ENCODE results near the gene HSPA12B.

The HSPA12B gene

GRCh38 chr20:3727401-3728021 is 5.0 kb upstream of the HSPA12B start:
- no peak overlapping the region for H3K4me3 ChIP-seq (ENCODE audit: low read length)
- DNase-seq (ENCODE audit: low read depth, low spot score): no peak

GRCh38 chr20:3728354-3728753 is 4.1 kb upstream of the HSPA12B start:
- no peak for DNase-seq (ENCODE audit: low read depth, low spot score)
- no peak overlapping the region for H3K4me3 ChIP-seq (ENCODE audit: low read length)

GRCh38 chr20:3728876-3729275 is 3.6 kb upstream of the HSPA12B start:
- DNase-seq (ENCODE audit: low read depth, low spot score): no peak
- H3K4me3 ChIP-seq (ENCODE audit: low read length): no peak overlapping the region

- no peak overlapping the region for H3K4me3 ChIP-seq (ENCODE audit: low read length)
- no peak for DNase-seq (ENCODE audit: low read depth, low spot score)
Observed at GRCh38 chr20:3729378-3729777, 3.1 kb upstream of the HSPA12B start.

GRCh38 chr20:3729811-3730540 is 2.5 kb upstream of the HSPA12B start:
- no peak overlapping the region for H3K4me3 ChIP-seq (ENCODE audit: low read length)
- no peak for DNase-seq (ENCODE audit: low read depth, low spot score)

- H3K4me3 ChIP-seq (ENCODE audit: low read length): no peak overlapping the region
- no peak for DNase-seq (ENCODE audit: low read depth, low spot score)
Observed at GRCh38 chr20:3730803-3731672, 1.4 kb upstream of the HSPA12B start.

- no peak for DNase-seq (ENCODE audit: low read depth, low spot score)
- no peak overlapping the region for H3K4me3 ChIP-seq (ENCODE audit: low read length)
Observed at GRCh38 chr20:3731944-3732326, 550 bp upstream of the HSPA12B start.

- no peak overlapping the region for H3K4me3 ChIP-seq (ENCODE audit: low read length)
Observed at GRCh38 chr20:3733119-3733995, 872 bp downstream of the HSPA12B start.

GRCh38 chr20:3734111-3734843 is 1.8 kb downstream of the HSPA12B start:
- H3K4me3 ChIP-seq (ENCODE audit: low read length): no peak overlapping the region
- no peak for DNase-seq (ENCODE audit: low read depth, low spot score)

More at GRCh38 chr20:3733119-3733995, 872 bp downstream of the HSPA12B start:
- no peak for DNase-seq (ENCODE audit: low read depth, low spot score)

- no peak for DNase-seq (ENCODE audit: low read depth, low spot score)
- no peak overlapping the region for H3K4me3 ChIP-seq (ENCODE audit: low read length)
Observed at GRCh38 chr20:3735768-3736167, 3.3 kb downstream of the HSPA12B start.

GRCh38 chr20:3738111-3739053 is 5.9 kb downstream of the HSPA12B start:
- DNase-seq (ENCODE audit: low read depth, low spot score): no peak
- H3K4me3 ChIP-seq (ENCODE audit: low read length): no peak overlapping the region

- no peak for DNase-seq (ENCODE audit: low read depth, low spot score)
- H3K4me3 ChIP-seq (ENCODE audit: low read length): no peak overlapping the region
Observed at GRCh38 chr20:3739054-3739925, 6.8 kb downstream of the HSPA12B start.

- no peak overlapping the region for H3K4me3 ChIP-seq (ENCODE audit: low read length)
- no peak for DNase-seq (ENCODE audit: low read depth, low spot score)
Observed at GRCh38 chr20:3739926-3740451, 7.5 kb downstream of the HSPA12B start.

- no peak for DNase-seq (ENCODE audit: low read depth, low spot score)
- H3K4me3 ChIP-seq (ENCODE audit: low read length): no peak overlapping the region
Observed at GRCh38 chr20:3740615-3741301, 8.3 kb downstream of the HSPA12B start.

- H3K4me3 ChIP-seq (ENCODE audit: low read length): no peak overlapping the region
- no peak for DNase-seq (ENCODE audit: low read depth, low spot score)
Observed at GRCh38 chr20:3741836-3742458, 9.5 kb downstream of the HSPA12B start.

Measured in Jurkat, Clone E6-1 (cell line).